Suprapubic skin (tissue), 3 donors: ENCODE measurements around the gene TTC39C.

Experiments used
- CTCF ChIP-seq, 2 donors: fragments of 200-600 bp in 1 of 2; fragments of 450-650 bp in 1 of 2; sonication (generic) in 1 of 2; IDR thresholded peaks; one replicate each; pipeline ENCODE4 v1.5.1; 2016 to 2019; ENCODE audit warnings: antibody characterized with exemption in 2 of 2, mild to moderate bottlenecking in 1 of 2, moderate library complexity in 1 of 2
- EP300 ChIP-seq: sonication (generic); formaldehyde crosslinking; IDR thresholded peaks from one replicate; pipeline ENCODE4 v1.6.1; 2017; ENCODE audit warnings: antibody characterized with exemption
- POLR2A ChIP-seq, 2 donors: fragments of 450-650 bp; IDR thresholded peaks; one replicate each; pipeline ENCODE4 v1.6.1; 2017; ENCODE audit warnings: antibody characterized with exemption in 2 of 2, mild to moderate bottlenecking in 2 of 2, moderate library complexity in 2 of 2

- TF ChIP-seq CTCF (IDR thresholded peaks at IDR 0.05): no peak
- TF ChIP-seq POLR2A (IDR thresholded peaks at IDR 0.05): no peak
- TF ChIP-seq EP300: no peak
Observed at GRCh38 chr18:23982155-23983079, 32.1 kb upstream of the TTC39C start.
